Measurements from ENCODE around the gene CHD9. TPM values are rescaled to one million over a fixed set of nuclear protein-coding genes. Genes with fewer than 3 reads are reported as not detected.

Gene CHD9
- total RNA-seq, 4 donors from 2014 or later: 29.0 to 68.5 (median 37.3) TPM

GRCh38 chr16:53334581-53334980, 279.8 kb downstream of the CHD9 start:
- no peak for TF ChIP-seq CTCF (IDR thresholded peaks at IDR 0.05)
- no peak for TF ChIP-seq POLR2A (IDR thresholded peaks at IDR 0.05)
- intact Hi-C loops (cut with DNase I): no loop called here
- Histone ChIP-seq H3K27me3 (no peaks in the 10 kb centered on the region), H3K4me3 (no peak overlapping the region), H3K36me3 (no peaks in the 10 kb centered on the region), H3K27ac (no peak overlapping the region), H3K4me1 (no peaks in the 10 kb centered on the region), H3K9me3 (no peaks in the 10 kb centered on the region)
- no peak for DNase-seq
- 58 to 69% methylated on average over 4 of the region's 4 CpGs for WGBS, 2 donors

- TF ChIP-seq CTCF (IDR thresholded peaks at IDR 0.05): no peak
These were observed 282.5 kb downstream of the CHD9 start for GRCh38 chr16:53337294-53337693.

GRCh38 chr16:53341792-53342191, 287.0 kb downstream of the CHD9 start:
- Histone ChIP-seq H3K4me3 (no peak overlapping the region), H3K27ac (no peak overlapping the region), H3K4me1 (no peaks in the 10 kb centered on the region), H3K36me3 (no peaks in the 10 kb centered on the region), H3K9me3 (no peaks in the 10 kb centered on the region), H3K27me3 (no peaks in the 10 kb centered on the region)
- intact Hi-C loops (cut with DNase I): no loop called here
- TF ChIP-seq CTCF (IDR thresholded peaks at IDR 0.05) (no peak), POLR2A (IDR thresholded peaks at IDR 0.05) (no peak)
- DNase-seq: no peak
- 86 to 87% methylated on average over 6 of the region's 6 CpGs for WGBS, 2 donors

More at GRCh38 chr16:53337294-53337693, 282.5 kb downstream of the CHD9 start:
- DNase-seq: no peak
- Histone ChIP-seq H3K27ac (no peak overlapping the region), H3K9me3 (no peaks in the 10 kb centered on the region), H3K36me3 (no peaks in the 10 kb centered on the region), H3K27me3 (no peaks in the 10 kb centered on the region), H3K4me1 (no peaks in the 10 kb centered on the region), H3K4me3 (no peak overlapping the region)
- intact Hi-C loops (cut with DNase I): no loop called here

GRCh38 chr16:53355064-53355463, 300.3 kb downstream of the CHD9 start:
- H3K27me3 ChIP-seq: peaks cover 0 to 18% (median 0%) of the 10 kb centered on the region in 4 donors
- peaks cover 0 to 2% (median 0%) of the 10 kb centered on the region in 3 donors for H3K9me3 ChIP-seq
- TF ChIP-seq CTCF (IDR thresholded peaks at IDR 0.05) (no peak), POLR2A (IDR thresholded peaks at IDR 0.05) (no peak)
- no peak for DNase-seq
- intact Hi-C loops (cut with DNase I): no loop called here
- no peak overlapping the region for H3K27ac ChIP-seq
- H3K4me3 ChIP-seq: no peak overlapping the region
- no peaks in the 10 kb centered on the region for H3K4me1 ChIP-seq
- 83 to 100% methylated on average over 1 to 3 of the region's 11 CpGs for whole genome bisulfite sequencing, 2 donors
- no peaks in the 10 kb centered on the region for H3K36me3 ChIP-seq

- intact Hi-C loops (cut with DNase I): no loop called here
- DNase-seq: no peak
- Histone ChIP-seq H3K9me3 (no peaks in the 10 kb centered on the region), H3K4me1 (no peaks in the 10 kb centered on the region), H3K27me3 (peaks cover 0 to 18% (median 0%) of the 10 kb centered on the region in 4 donors), H3K36me3 (no peaks in the 10 kb centered on the region), H3K27ac (no peak overlapping the region), H3K4me3 (no peak overlapping the region)
- no peak for TF ChIP-seq CTCF (IDR thresholded peaks at IDR 0.05)
- no peak for TF ChIP-seq POLR2A (IDR thresholded peaks at IDR 0.05)
- 25 to 66% methylated on average over 2 to 3 of the region's 4 CpGs for WGBS, 2 donors
These were observed 301.9 kb downstream of the CHD9 start for GRCh38 chr16:53356478-53357207.
